IPS-18c (cell line): ENCODE measurements around the gene TXNDC5.

Experiments
- H3K4me3 ChIP-seq: 2 replicates; pipeline ENCODE4 v1.7.0; 2013; ENCODE audit warnings: low read depth, mild to moderate bottlenecking, low read length, moderate library complexity; ENCODE audit not compliant: insufficient read depth
- H3K9me3 ChIP-seq: one replicate; pipeline ENCODE4 v1.6.1; 2013; ENCODE audit warnings: mild to moderate bottlenecking, low read length, moderate library complexity; ENCODE audit not compliant: control insufficient read depth, insufficient read depth

TXNDC5 gene

DNA sequence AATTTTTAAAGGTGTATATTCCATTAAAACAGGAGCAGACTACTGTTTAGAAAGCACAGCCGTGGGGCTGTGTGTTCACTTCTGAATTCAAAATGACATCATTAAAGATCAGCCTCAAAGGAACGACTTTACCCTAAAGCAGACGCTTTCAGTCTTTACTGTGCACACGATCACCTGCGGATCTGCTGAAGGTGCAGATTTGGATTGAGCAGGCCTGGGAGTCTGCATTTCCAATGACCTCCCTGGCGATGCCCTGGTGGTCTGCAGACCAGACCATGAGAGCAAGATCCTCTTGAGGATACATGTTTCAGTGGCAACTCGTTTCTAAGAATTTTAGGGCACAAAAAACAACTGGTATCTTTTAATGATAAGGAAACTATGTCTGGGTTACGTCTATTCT is 27.2 kb downstream of the TXNDC5 start:
- H3K4me3 ChIP-seq = no peak overlapping the region
- H3K9me3 ChIP-seq = no peaks in the 10 kb centered on the region

- H3K4me3 ChIP-seq = no peak overlapping the region
Observed at GRCh38 chr6:7882505-7883257, 27.9 kb downstream of the TXNDC5 start.

DNA sequence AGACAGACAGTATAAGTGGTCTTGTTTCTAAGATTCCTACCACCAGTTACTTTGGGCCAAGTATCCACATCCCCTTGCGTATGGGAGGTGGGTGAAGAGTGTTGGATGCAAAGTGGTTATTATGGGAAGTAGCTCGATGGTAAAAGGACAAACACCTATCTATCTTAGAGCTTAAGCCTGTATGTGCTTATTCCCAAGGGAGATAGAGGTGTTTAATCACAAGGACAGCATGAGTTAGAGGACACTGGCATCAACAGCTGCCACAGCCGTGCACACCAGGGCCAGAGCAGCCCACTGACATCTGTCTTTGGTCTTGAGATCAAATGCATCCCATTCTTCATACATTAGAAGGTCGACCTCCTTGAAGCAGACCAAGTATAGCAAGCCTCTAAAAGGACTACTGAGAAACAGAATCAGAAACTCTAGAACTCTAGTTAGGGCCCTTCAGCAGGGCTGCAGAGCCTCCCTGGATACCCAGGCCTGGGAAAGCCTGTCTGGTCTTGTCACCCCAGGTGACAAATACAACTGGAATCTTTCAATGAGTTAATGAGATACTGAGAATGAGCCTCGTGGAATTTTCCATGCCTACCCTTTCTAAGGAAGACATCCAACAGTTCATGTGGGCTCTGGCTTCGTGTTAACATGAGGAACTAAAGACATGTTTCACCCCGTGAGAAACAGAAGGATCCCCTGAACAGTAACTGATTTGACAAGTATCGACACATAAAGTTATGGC is 28.7 kb downstream of the TXNDC5 start:
- H3K9me3 ChIP-seq = no peaks in the 10 kb centered on the region
- H3K4me3 ChIP-seq = no peak overlapping the region

More at GRCh38 chr6:7882505-7883257, 27.9 kb downstream of the TXNDC5 start:
- no peaks in the 10 kb centered on the region for H3K9me3 ChIP-seq

DNA sequence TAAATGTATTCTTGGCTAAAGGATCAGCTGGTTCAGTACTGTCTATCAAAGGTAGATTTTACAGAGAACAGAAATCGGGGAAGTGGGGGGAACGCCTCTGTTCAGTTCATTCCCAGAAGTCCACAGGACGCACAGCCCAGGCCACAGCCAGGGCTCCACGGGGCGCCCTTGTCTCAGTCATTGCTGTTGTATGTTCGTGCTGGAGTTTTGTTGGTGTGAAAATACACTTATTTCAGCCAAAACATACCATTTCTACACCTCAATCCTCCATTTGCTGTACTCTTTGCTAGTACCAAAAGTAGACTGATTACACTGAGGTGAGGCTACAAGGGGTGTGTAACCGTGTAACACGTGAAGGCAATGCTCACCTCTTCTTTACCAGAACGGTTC is 29.9 kb downstream of the TXNDC5 start:
- no peak overlapping the region for H3K4me3 ChIP-seq
- no peaks in the 10 kb centered on the region for H3K9me3 ChIP-seq

- Histone ChIP-seq H3K9me3 (no peaks in the 10 kb centered on the region), H3K4me3 (no peak overlapping the region)
Observed at GRCh38 chr6:7879980-7880717, 30.4 kb downstream of the TXNDC5 start.

DNA sequence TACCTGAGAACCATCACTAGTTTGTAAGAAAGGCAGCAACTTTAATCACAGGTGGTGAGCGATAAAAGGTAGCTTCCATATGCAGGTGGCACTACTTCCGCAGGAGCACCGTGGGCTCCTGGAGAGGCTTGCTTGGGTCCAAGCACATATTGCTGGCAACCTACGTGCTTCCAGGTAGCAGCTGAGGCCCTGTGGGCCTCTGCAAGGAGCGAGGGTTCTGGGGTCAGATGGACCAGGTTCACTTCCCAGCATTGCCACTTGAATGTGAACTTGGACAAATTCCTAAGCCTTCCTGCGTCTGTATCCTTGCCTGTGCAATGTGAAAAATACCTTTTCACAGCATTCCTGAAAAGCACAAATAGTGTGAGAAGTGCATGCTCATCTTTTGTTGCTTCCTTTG is 31.0 kb downstream of the TXNDC5 start:
- no peaks in the 10 kb centered on the region for H3K9me3 ChIP-seq
- no peak overlapping the region for H3K4me3 ChIP-seq

- no peak overlapping the region for H3K4me3 ChIP-seq
- no peaks in the 10 kb centered on the region for H3K9me3 ChIP-seq
Observed at GRCh38 chr6:7879043-7879442, 31.5 kb downstream of the TXNDC5 start.

DNA sequence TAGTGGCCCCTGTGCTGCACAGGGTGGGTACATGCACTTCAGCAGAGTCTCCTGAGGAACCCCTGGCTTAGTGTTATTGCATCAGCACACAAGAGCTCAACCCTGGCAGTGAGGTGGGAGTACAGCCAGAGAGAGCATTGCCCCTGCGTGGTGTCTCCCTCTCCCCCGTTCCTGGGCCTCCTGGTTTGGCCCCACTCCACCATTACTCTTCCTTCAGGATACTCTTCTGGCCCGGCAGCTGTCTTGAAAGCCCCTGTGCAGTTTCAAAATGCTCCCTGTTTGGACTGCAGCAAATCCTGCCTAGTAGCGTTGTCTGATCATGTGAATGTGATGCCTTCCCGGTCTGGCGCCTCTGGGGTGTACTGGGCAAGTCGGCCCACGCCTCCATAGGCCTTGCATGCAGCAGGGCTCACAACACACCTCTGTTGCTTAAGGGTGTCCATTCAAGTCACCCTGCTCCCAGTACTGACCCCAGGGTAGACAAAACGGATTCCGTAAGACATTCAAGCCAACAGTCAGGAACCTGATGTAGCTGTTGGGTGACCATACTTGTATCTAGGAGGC is 32.1 kb downstream of the TXNDC5 start:
- Histone ChIP-seq H3K4me3 (no peak overlapping the region), H3K9me3 (no peaks in the 10 kb centered on the region)

GRCh38 chr6:7868926-7869325 is 41.7 kb downstream of the TXNDC5 start:
- H3K4me3 ChIP-seq = no peak overlapping the region
- no peaks in the 10 kb centered on the region for H3K9me3 ChIP-seq

- Histone ChIP-seq H3K9me3 (no peaks in the 10 kb centered on the region), H3K4me3 (no peak overlapping the region)
Observed at GRCh38 chr6:7866526-7866925, 44.1 kb downstream of the TXNDC5 start.

DNA sequence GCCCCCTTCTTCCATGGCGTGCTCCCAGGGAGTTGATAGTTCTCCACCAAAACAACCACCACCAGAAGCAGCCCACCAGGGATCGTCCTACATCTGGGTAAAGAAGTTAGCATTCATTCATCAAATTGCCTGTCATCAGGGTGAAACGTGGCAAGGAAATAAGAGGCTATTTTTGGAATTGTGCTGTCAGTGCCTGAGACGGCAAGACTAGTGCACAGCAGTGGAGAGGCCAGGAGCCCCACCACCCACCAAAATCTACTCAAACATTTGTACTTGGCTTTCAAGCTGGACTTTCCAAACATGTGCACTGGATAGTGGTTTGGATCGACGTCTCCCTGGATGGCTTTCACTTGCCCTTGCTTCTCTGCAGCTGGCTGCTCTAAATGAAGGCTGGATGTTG is 44.8 kb downstream of the TXNDC5 start:
- H3K9me3 ChIP-seq = no peaks in the 10 kb centered on the region
- H3K4me3 ChIP-seq = no peak overlapping the region

GRCh38 chr6:7859591-7859990 is 51.0 kb downstream of the TXNDC5 start:
- no peaks in the 10 kb centered on the region for H3K9me3 ChIP-seq
- H3K4me3 ChIP-seq = no peak overlapping the region

DNA sequence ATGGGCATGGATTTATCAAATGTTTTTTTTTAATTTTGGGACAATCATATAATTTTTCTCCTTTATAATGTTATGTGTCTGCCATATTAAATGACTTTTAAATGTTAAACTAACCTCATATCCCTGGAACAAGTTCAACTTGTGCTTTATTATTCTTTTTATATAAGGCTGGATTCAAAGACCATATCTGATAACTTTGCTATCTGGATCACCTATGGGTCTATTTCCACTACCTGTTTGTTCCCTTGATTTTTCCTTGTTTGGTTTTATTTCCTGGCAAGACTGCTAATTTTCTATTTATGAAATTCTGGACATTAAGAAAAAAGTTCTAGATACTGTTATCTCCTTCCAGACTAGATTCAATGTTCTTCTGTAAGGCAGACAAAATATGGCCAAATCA is 58.8 kb downstream of the TXNDC5 start:
- no peaks in the 10 kb centered on the region for H3K9me3 ChIP-seq

GRCh38 chr6:7848229-7848628 is 62.4 kb downstream of the TXNDC5 start:
- H3K9me3 ChIP-seq = no peaks in the 10 kb centered on the region
- H3K4me3 ChIP-seq = no peak overlapping the region

More for the DNA sequence above, 58.8 kb downstream of the TXNDC5 start:
- no peak overlapping the region for H3K4me3 ChIP-seq

DNA sequence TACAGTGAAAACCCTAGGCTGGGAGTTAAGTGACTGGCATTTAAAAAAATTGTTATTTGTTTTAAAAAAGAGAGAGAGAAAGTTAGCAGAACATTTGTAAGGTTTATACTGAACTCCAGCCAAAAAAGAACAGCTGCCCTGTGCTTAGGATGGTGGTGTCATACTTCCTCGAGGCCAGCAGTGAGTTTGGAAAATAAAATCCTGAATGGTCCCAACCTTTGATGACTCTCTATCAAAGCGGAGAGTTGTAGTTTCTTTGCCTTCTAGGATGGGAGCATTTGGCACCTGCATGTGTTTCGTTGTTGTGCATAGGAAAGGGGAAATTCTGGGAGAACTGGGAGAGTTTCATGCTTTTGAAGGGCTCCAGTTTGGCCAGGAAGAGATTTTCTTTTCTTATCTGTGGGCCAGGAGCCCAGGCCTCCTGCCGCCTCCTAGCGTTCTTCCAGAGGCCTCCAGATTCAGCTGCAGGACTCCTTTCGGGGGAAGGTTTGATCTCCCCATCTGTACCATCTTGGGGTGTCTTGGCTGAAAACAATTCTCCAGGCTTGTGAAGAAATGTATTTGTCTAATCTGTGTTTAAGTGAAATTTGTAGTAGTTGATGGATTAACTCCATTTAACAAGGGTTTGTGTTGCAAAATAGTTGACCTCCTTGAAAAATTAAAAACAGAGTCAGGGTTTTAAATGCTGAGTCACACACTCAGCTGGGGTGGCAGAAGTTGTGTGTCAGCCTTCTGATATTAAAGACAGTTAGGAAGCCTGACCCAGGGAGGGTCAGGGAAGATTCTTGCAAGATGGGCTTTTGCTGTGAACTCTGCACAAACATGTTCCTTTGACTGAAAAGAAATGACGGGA is 63.4 kb downstream of the TXNDC5 start:
- H3K4me3 ChIP-seq = no peak overlapping the region
- H3K9me3 ChIP-seq = no peaks in the 10 kb centered on the region

GRCh38 chr6:7841781-7842468 is 68.7 kb downstream of the TXNDC5 start:
- Histone ChIP-seq H3K4me3 (no peak overlapping the region), H3K9me3 (no peaks in the 10 kb centered on the region)
